Activated T-helper 9 cell treated with anti-CD3 and anti-CD28 coated beads, Interleukin-2, amount 50 U/mL, for 16 hours (primary cell): ENCODE data around the gene TAS2R7.
"Not testable (repeated sequence)": the region's sequence is repeated elsewhere in the genome, so short reads cannot be mapped to it uniquely, and the experiment has no call there.

ENCODE experiments used
- DNase-seq: peaks from one replicate; pipeline ENCODE4 v3.0.0-alpha.2; 2020; ENCODE audit warnings: low read depth

TAS2R7 gene, protein sequence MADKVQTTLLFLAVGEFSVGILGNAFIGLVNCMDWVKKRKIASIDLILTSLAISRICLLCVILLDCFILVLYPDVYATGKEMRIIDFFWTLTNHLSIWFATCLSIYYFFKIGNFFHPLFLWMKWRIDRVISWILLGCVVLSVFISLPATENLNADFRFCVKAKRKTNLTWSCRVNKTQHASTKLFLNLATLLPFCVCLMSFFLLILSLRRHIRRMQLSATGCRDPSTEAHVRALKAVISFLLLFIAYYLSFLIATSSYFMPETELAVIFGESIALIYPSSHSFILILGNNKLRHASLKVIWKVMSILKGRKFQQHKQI

DNA sequence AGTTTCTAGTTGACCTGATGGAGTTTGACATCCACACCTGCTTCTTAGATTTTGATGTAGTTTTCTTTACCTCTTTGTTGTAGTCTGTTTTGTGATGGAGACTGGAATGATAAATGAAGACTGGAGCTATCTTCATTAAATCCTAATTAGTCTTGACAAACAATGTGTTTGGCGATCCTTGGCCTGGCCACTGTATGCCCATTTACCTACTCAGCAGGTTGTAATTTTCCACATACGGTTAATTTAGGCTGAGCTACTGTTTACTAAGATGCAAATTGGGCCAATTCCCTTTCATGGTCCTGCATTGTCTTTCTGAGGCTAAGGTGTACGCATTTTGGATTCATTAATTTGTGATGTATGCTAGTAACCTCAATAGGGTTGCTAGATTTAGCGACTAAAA, at the start of gene TAS2R7:
TSS of gene TAS2R7 (minus strand) at position 41 of the 400 bp plus-strand sequence. CDS start 57 bp downstream, outside the sequence.
- DNase-seq, result no peak

DNA sequence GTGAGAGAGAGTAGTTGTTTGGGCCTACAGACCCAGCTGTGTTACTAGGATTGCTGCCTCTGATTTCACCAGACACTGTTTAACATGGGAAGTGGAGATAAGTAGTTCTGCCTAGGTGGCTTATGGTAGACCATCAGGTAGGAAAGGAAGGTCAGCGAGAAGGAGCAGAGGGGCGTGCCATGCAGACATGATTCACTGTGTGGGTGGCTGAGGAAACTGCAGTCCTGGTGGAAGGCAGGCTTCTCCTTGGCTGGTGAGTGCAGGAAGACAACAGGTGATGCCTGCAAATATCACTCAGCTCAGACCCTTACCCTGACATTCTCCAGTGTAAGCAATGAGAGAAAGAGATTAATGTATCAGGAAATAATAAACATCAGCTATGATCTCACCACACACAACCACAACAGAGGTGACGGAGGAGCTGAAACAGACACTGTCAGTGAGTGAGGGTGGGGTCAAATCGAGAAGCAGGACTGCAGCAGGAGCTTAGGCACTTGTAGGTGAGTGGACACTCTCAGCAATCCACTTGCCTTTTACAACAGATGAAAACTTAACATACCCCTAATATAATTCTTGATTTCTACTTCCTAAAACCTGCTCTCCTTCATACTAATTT, 48.9 kb upstream of the TAS2R7 start:
- DNase-seq, result no peak

DNA sequence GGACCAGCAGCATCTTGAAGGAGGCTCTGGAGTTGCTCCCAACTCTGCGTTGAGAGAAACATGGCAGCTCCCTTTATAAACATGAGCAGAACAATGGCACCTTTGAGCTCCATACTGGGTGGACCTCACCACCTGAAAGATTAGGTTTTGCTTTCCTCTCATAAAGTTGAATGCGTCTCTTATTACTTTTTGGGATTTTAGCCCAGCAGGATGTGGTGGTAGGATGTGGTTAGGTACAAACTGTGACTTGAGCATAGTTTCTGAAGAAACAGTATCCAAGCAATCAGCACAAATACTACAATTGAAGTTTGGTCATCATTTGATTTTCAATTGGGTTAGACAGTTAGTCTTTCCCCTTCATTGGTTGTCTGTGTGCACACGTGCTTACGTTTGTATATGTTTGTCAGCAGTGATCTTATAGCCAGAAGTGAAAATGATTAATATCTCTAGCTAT, 47.0 kb upstream of the TAS2R7 start, which contains the start of gene PRR4:
TSS of gene PRR4 (minus strand) at position 51 of the 454 bp plus-strand sequence. CDS start at position 13, 38 bp downstream.
- DNase-seq, result no peak

DNA sequence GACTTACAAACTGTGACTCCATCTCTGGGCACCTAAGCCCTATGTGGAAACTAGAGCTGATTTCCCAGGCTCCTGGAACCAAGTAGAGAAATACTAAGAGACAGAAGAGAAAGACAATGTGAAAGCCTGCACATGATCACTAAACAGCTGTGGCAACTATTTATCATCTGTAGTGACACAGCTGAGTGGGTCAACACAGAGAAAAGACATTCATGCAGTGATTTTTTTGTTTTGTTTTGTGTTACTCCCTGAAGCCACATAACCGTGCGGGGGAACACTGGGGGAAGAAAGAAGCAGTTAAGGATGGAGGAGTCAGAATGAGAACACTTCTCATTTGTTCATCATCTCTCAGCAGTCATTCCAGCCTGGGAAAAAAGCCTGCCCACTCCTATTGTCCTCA, 45.3 kb upstream of the TAS2R7 start:
- no peak for DNase-seq

GRCh38 chr12:10842862-10843261, 40.4 kb upstream of the TAS2R7 start:
- no peak for DNase-seq

DNA sequence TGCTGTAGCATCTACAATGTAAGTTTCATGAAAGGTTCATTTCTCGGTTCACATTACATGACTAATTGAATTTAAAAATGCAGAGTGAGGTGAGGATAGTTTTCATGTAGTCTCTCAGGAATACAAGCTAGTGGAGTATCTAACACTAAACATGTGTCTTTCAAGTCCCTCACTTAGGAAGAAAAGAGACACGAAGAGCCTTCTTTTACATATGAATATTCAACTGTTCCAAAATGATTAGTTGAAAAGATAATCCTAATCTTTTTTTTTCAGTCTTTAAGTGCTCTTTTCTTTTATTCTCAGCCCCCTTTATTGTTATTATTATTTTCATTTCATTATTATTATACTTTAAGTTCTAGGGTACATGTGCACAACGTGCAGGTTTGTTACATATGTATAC, 36.0 kb upstream of the TAS2R7 start:
- DNase-seq, result no peak

- no peak for DNase-seq
These were observed 27.6 kb upstream of the TAS2R7 start for GRCh38 chr12:10829994-10830393.

DNA sequence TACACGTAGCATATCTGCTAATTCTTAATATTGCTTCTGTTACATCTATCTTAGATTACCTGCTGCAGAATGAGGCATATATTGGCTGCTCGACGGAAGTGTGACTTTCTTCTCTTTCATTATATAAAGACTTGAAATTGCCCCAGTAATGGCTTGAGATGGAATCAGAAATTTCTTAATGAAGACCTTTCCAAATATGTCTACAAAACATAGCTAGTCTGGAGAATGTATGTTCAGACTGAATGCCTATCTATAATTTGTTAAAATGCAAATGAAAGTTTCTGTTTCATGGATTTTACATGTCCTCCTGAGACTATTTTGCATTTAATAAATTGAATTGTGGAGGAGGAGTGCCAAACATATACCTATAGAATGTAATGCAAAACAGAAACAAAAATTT, 23.8 kb upstream of the TAS2R7 start, which contains the start of gene TAS2R10:
TSS of gene TAS2R10 (minus strand) at position 101 of the 400 bp plus-strand sequence. CDS start at position 12, 89 bp downstream.
- DNase-seq, result no peak

GRCh38 chr12:10824957-10825356, 22.5 kb upstream of the TAS2R7 start:
- no peak for DNase-seq

GRCh38 chr12:10811883-10812536, 9.6 kb upstream of the TAS2R7 start:
- no peak for DNase-seq

DNA sequence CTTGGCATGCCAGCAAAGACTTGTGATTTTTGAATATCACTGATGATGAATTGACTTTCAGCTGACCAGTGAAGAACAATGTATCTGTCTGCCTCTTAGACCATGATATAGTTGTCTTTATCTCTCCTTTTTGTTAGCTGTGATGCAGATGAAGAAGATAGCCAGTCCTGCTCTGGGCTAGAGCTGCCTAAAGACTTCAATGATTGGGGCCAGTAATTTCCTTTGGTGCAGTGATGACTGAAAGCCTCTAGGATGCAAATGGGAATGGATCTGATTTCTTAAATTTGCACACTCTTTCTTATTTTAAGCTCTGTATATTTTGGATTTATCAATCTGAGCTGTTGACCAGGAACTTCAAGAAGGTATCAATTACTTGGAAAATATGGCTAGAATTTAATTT, 7.6 kb upstream of the TAS2R7 start, which contains the start of gene TAS2R9:
TSS of gene TAS2R9 (minus strand) at position 101 of the 400 bp plus-strand sequence. CDS start at position 8, 93 bp downstream.
- no peak for DNase-seq

DNA sequence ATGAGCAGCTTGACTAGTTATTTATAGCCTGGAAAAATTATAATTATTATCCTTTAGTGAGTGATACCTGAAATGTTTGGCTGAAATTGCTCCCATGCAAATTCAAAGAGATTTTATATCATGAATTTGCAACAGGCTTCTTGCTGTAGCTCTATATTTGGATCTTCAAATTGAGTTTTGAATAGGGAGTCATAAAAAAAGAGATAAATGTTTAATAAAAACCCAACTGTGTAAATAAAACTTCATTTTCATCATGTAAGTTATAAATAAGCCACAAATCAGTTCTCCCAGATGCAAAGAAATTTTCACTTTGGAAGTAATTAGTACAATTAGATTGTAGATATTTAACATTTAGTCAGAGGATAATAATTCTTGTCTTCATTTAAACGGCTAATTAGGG, 4.8 kb upstream of the TAS2R7 start, which contains the start of gene TAS2R8:
TSS of gene TAS2R8 (minus strand) at position 101 of the 400 bp plus-strand sequence. CDS start 306 bp downstream, outside the sequence.
- no peak for DNase-seq

GRCh38 chr12:10801741-10802140, 686 bp downstream of the TAS2R7 start:
- DNase-seq, result no peak

DNA sequence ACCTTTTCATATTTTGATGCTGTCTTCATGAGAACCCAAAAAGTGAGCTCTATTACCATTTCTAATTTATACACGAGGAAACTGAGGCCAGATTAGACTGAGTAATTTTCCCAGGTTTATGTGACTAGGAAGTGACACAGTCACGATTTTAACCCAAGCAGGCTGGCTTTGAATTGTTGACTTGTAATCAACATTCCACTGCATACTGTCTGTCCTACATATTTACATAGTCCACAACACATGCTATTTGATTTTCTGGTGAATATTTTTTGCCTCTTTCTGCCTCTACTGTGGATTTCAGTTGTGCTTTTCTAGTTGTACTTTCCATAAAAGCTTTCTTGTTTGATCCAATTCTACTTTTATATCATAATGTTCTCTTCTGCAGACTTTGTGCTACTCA, 8.2 kb downstream of the TAS2R7 start:
- DNase-seq, result no peak

DNA sequence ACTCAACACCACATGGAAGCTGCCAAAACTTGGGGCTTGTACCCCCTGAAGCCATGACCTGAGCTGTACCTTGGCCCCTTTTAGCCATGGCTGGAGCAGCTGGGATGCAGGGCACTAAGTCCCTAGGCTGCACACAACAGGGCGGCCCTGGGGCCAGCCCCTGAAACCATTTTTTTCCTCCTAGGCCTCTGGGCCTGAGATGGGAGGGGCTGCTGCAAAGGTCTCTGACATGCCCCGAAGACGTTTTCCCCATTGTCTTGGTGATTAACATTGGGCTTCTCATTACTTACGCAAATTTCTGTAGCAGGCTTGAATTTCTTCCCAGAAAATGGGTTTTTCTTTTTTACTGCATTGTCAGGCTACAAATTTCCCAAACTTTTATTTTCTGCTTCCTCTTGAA, 10.7 kb downstream of the TAS2R7 start:
- DNase-seq, result not testable (repeated sequence)

GRCh38 chr12:10783252-10783651, 19.2 kb downstream of the TAS2R7 start:
- no peak for DNase-seq

DNA sequence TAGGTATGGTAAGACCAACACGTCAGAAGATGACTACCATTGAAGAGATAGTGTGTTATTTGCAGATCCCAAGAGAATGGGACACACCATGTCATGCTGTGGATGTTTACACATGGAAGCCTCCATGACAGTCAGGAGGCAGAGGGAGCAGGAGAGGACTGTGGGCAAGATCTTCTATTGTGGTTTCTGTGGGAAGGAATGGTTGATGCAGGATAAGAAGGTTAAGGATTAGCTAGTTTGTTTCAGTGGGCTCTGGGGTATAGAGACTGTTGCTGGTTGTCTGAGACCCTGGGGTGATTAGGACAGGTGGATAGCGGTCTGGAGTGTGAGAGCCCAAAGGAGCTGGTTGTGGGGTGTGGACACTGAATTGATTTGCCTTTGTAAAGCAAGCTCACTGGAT, 23.3 kb downstream of the TAS2R7 start:
- DNase-seq, result no peak

GRCh38 chr12:10771132-10771733, 31.2 kb downstream of the TAS2R7 start:
- no peak for DNase-seq

- no peak for DNase-seq
These were observed 42.8 kb downstream of the TAS2R7 start for GRCh38 chr12:10759657-10760056.

DNA sequence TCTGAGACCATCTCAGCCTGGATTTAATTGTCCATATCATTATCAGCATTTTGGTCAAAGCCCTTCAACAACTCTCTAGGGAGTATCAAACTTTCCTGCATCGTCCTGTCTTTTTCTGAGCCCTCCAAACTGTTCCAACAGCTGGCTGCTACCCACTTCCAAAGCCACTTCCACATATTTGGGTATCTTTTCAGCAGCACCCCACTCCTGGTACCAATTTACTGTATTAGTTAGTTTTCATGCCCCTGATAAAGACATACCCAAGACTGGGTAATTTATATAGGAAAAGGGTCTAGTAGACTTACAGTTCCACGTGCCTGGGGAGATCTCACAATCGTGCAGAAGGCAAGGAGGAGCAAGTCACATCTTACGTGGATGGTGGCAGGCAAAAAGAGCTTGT, 46.2 kb downstream of the TAS2R7 start:
- no peak for DNase-seq

DNA sequence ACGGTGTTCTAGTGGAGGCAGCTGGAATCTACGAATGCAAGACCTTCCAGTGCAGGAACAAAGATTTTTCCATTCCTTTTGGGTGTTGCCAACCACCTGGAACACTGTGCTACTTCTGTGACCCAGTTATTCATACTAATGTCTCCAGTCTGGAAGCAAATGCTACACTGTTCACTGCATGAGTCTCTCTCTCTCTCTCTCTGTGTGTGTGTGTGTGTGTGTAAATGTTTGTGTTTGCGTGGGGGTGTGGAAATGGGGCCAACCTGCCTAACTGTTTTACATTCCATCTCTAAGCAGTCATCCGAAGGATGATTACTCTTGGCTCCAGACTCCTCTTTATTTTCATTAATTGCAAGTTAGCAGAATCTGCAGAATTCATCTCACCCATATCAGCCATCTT, 49.4 kb downstream of the TAS2R7 start:
- no peak for DNase-seq
